HepG2 (cell line): Measurements from ENCODE around the gene SPSB2. TPM values are rescaled to one million over a fixed set of nuclear protein-coding genes. Genes with fewer than 3 reads are reported as not detected.
A peak's percentile ranks its signal among the peaks of the same experiment; 100 is the strongest.

Experiments
- ATRX ChIP-seq: sonication (generic); formaldehyde crosslinking; IDR thresholded peaks from 2 replicates; pipeline ENCODE4 v1.4.0; 2020; ENCODE audit warnings: missing genetic modification reagents, borderline replicate concordance
- EED ChIP-seq: sonication (generic); formaldehyde crosslinking; IDR thresholded peaks from 2 replicates; pipeline ENCODE4 v1.5.0; 2020; ENCODE audit warnings: mild to moderate bottlenecking, missing genetic modification reagents
- GATAD1 ChIP-seq: IDR thresholded peaks from 2 replicates; pipeline ENCODE4 v1.6.1; 2016; ENCODE audit warnings: missing genetic modification reagents, missing compliant biosample characterization
- ISL2 ChIP-seq: sonication (generic); formaldehyde crosslinking; IDR thresholded peaks from 2 replicates; pipeline ENCODE4 v1.5.0; 2020; ENCODE audit warnings: missing genetic modification reagents
- MAZ ChIP-seq, 2 experiments: sonication (generic) in 1 of 2; formaldehyde crosslinking in 1 of 2; IDR thresholded peaks; 2 replicates each; pipeline versions ENCODE4 v1.5.0 to v1.6.1; 2012 to 2020; ENCODE audit warnings: low read depth in 2 of 2, mild to moderate bottlenecking in 2 of 2, borderline replicate concordance in 1 of 2, improper control_type of control experiment in 1 of 2, low read length in 1 of 2, missing genetic modification reagents in 1 of 2, moderate library complexity in 1 of 2
- MZF1 ChIP-seq: sonication (generic); formaldehyde crosslinking; IDR thresholded peaks from 2 replicates; pipeline ENCODE4 v1.8.1; 2023; ENCODE audit warnings: mild to moderate bottlenecking, missing genetic modification reagents, borderline replicate concordance
- NR2F6 ChIP-seq, 2 experiments: IDR thresholded peaks; 2 replicates each; pipeline ENCODE4 v1.6.1; 2016; ENCODE audit warnings: antibody characterized with exemption in 1 of 2, mild to moderate bottlenecking in 1 of 2
- PITX1 ChIP-seq: sonication (generic); formaldehyde crosslinking; IDR thresholded peaks from 2 replicates; pipeline ENCODE4 v1.5.1; 2020; ENCODE audit warnings: mild to moderate bottlenecking, missing genetic modification reagents
- RBAK ChIP-seq: sonication (generic); formaldehyde crosslinking; IDR thresholded peaks from 2 replicates; pipeline ENCODE4 v1.5.1; 2020; ENCODE audit warnings: mild to moderate bottlenecking, missing genetic modification reagents
- SP1 ChIP-seq, 2 experiments: fragments of 450-650 bp in 1 of 2; sonication (generic) in 1 of 2; formaldehyde crosslinking in 1 of 2; IDR thresholded peaks; 2 replicates each; pipeline versions ENCODE4 v1.4.0 to v1.6.1; 2016 to 2020; ENCODE audit warnings: missing genetic modification reagents in 1 of 2
- SRSF1 ChIP-seq: fragments of 200-400 bp; formaldehyde crosslinking; optimal IDR thresholded peaks from 2 replicates; pipeline ENCODE3; 2017; ENCODE audit warnings: mild to moderate bottlenecking, low read depth, low read length, moderate library complexity
- TRIM24 ChIP-seq: sonication (generic); formaldehyde crosslinking; IDR thresholded peaks from 2 replicates; pipeline ENCODE4 v1.8.0; 2022; ENCODE audit warnings: mild to moderate bottlenecking, missing genetic modification reagents
- ZFP37 ChIP-seq: sonication (generic); formaldehyde crosslinking; IDR thresholded peaks from 2 replicates; pipeline ENCODE4 v1.4.0; 2020; ENCODE audit warnings: missing genetic modification reagents, borderline replicate concordance
- ZNF557 ChIP-seq: sonication (generic); formaldehyde crosslinking; IDR thresholded peaks from 2 replicates; pipeline ENCODE4 v1.4.0; 2020; ENCODE audit warnings: missing genetic modification reagents
- ZNF564 ChIP-seq: sonication (generic); formaldehyde crosslinking; IDR thresholded peaks from 2 replicates; pipeline ENCODE4 v1.8.1; 2023; ENCODE audit warnings: mild to moderate bottlenecking, missing genetic modification reagents
- ZNF619 ChIP-seq: sonication (generic); formaldehyde crosslinking; IDR thresholded peaks from 2 replicates; pipeline ENCODE4 v1.4.0; 2020; ENCODE audit warnings: mild to moderate bottlenecking, missing genetic modification reagents
- polyA plus RNA-seq, 8 experiments: library from polyadenylated mRNA; depleted of rRNA in 3 of 8; stranded (reverse) in 7 of 8; unstranded in 1 of 8; fragments of >200 nt; fragmentation: Illumina TruSeq in 4 of 8; extraction: Trizol in 4 of 8; gene quantifications; 2 replicates each; pipeline versions ENCODE4 v1.2.1 to v1.2.3, GENCODE V29; 2011 to 2016; ENCODE audit warnings: low read depth in 4 of 8, missing spikeins in 1 of 8, mixed read lengths in 1 of 8; ENCODE audit not compliant: insufficient read depth in 1 of 8
- total RNA-seq, 5 experiments: library from RNA; depleted of rRNA; stranded (reverse); fragments of >200 nt; fragmentation: Illumina TruSeq; extraction: Trizol; gene quantifications; 2 replicates each; pipeline ENCODE4 v1.2.3, GENCODE V29; 2016; ENCODE audit warnings: low read depth in 1 of 5
- TF ChIP-seq, protein P1 (sequence below): sonication (generic); formaldehyde crosslinking; IDR thresholded peaks from 2 replicates; pipeline ENCODE4 v1.4.0; 2020; ENCODE audit warnings: missing genetic modification reagents
- TF ChIP-seq, protein P2 (sequence below): sonication (generic); formaldehyde crosslinking; conservative IDR thresholded peaks from 2 replicates; pipeline ENCODE4 v1.4.0; 2020; ENCODE audit warnings: missing genetic modification reagents
- TF ChIP-seq, protein P3 (sequence below): sonication (generic); formaldehyde crosslinking; IDR thresholded peaks from 2 replicates; pipeline ENCODE4 v1.5.0; 2020; ENCODE audit warnings: mild to moderate bottlenecking, missing genetic modification reagents
- TF ChIP-seq, protein P4 (sequence below): sonication (generic); formaldehyde crosslinking; conservative IDR thresholded peaks from 2 replicates; pipeline ENCODE4 v1.4.0; 2020; ENCODE audit warnings: mild to moderate bottlenecking, missing genetic modification reagents, moderate library complexity

The SPSB2 gene
- total and polyA plus RNA-seq, 2 of the 13 experiments (the other 11 are each of a cell fraction or from before 2014, with no cell fraction given), result 2.0 to 6.2 TPM

DNA sequence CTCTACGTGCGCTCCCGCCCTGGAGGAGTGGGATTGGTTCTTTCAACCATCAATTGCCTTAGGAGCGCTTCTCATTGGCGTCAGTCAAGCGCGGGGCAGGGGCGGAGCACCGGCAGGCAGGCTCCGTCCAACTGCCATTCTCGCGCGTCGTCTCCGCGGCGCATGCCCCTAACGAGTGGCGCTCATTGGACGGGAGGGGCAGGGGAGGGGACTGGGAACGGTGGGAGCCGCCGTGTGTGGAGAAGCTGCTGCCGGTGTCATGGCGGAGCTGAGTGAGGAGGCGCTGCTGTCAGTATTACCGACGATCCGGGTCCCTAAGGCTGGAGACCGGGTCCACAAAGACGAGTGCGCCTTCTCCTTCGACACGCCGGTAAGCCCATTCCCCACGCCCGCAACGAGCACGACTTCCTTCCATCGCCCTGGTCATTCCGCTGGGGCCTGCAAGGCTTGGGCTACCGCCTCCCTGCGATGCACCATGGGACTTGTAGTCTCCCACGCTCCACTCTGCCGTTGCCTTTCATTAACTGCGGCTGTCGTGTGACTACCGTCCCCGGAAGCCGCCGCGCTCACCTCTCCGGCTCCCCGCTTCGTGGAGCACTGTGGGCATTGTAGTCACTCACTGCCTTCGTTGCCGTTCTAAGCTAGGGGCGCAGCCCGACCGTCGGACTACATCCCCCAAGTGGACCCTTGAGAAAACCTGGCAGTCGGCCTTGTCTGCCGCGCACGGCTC, 21.0 kb downstream of the SPSB2 start, which contains the start of gene USP5 (continued):
- TF ChIP-seq SRSF1 (peak; percentile 81), RBAK (CRISPR knock-in tag) (no peak), EED (CRISPR knock-in tag) (peak; percentile 81; the same call in 1 of the 2 replicates), ISL2 (CRISPR knock-in tag) (peak; percentile 16), ZNF619 (CRISPR knock-in tag) (peak; percentile 77), ZFP37 (CRISPR knock-in tag) (no peak), ZNF557 (CRISPR knock-in tag) (no peak), TRIM24 (CRISPR knock-in tag) (no peak), MZF1 (CRISPR knock-in tag) (0 out of 2 replicates have a peak, but pooled peaks have one; percentile 17), NR2F6 (IDR thresholded peaks at IDR 0.05) (no peak), NR2F6 (CRISPR knock-in tag; IDR thresholded peaks at IDR 0.05) (no peak), GATAD1 (peak; percentile 90), PITX1 (peak; percentile 66), ATRX (no peak), MAZ (IDR thresholded peaks at IDR 0.05; ENCODE audit: borderline replicate concordance, low read depth, low read length) (peak; percentile 79; the same call in 1 of the 2 replicates), MAZ (CRISPR knock-in tag; IDR thresholded peaks at IDR 0.05; ENCODE audit: low read depth) (peak; percentile 92), ZNF564 (CRISPR knock-in tag) (no peak), SP1 (IDR thresholded peaks at IDR 0.05) (no peak), SP1 (CRISPR knock-in tag; IDR thresholded peaks at IDR 0.05) (peak; percentile 64)
- TF ChIP-seq, protein P1, sequence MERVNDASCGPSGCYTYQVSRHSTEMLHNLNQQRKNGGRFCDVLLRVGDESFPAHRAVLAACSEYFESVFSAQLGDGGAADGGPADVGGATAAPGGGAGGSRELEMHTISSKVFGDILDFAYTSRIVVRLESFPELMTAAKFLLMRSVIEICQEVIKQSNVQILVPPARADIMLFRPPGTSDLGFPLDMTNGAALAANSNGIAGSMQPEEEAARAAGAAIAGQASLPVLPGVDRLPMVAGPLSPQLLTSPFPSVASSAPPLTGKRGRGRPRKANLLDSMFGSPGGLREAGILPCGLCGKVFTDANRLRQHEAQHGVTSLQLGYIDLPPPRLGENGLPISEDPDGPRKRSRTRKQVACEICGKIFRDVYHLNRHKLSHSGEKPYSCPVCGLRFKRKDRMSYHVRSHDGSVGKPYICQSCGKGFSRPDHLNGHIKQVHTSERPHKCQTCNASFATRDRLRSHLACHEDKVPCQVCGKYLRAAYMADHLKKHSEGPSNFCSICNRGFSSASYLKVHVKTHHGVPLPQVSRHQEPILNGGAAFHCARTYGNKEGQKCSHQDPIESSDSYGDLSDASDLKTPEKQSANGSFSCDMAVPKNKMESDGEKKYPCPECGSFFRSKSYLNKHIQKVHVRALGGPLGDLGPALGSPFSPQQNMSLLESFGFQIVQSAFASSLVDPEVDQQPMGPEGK (CRISPR knock-in tag), result no peak; the same call in 1 of the 2 replicates
- TF ChIP-seq, protein P2, sequence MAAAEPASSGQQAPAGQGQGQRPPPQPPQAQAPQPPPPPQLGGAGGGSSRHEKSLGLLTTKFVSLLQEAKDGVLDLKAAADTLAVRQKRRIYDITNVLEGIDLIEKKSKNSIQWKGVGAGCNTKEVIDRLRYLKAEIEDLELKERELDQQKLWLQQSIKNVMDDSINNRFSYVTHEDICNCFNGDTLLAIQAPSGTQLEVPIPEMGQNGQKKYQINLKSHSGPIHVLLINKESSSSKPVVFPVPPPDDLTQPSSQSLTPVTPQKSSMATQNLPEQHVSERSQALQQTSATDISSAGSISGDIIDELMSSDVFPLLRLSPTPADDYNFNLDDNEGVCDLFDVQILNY, result peak; percentile 9; the same call in 1 of the 2 replicates
- TF ChIP-seq, protein P3, sequence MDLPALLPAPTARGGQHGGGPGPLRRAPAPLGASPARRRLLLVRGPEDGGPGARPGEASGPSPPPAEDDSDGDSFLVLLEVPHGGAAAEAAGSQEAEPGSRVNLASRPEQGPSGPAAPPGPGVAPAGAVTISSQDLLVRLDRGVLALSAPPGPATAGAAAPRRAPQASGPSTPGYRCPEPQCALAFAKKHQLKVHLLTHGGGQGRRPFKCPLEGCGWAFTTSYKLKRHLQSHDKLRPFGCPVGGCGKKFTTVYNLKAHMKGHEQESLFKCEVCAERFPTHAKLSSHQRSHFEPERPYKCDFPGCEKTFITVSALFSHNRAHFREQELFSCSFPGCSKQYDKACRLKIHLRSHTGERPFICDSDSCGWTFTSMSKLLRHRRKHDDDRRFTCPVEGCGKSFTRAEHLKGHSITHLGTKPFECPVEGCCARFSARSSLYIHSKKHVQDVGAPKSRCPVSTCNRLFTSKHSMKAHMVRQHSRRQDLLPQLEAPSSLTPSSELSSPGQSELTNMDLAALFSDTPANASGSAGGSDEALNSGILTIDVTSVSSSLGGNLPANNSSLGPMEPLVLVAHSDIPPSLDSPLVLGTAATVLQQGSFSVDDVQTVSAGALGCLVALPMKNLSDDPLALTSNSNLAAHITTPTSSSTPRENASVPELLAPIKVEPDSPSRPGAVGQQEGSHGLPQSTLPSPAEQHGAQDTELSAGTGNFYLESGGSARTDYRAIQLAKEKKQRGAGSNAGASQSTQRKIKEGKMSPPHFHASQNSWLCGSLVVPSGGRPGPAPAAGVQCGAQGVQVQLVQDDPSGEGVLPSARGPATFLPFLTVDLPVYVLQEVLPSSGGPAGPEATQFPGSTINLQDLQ (CRISPR knock-in tag), result no peak
- TF ChIP-seq, protein P4, sequence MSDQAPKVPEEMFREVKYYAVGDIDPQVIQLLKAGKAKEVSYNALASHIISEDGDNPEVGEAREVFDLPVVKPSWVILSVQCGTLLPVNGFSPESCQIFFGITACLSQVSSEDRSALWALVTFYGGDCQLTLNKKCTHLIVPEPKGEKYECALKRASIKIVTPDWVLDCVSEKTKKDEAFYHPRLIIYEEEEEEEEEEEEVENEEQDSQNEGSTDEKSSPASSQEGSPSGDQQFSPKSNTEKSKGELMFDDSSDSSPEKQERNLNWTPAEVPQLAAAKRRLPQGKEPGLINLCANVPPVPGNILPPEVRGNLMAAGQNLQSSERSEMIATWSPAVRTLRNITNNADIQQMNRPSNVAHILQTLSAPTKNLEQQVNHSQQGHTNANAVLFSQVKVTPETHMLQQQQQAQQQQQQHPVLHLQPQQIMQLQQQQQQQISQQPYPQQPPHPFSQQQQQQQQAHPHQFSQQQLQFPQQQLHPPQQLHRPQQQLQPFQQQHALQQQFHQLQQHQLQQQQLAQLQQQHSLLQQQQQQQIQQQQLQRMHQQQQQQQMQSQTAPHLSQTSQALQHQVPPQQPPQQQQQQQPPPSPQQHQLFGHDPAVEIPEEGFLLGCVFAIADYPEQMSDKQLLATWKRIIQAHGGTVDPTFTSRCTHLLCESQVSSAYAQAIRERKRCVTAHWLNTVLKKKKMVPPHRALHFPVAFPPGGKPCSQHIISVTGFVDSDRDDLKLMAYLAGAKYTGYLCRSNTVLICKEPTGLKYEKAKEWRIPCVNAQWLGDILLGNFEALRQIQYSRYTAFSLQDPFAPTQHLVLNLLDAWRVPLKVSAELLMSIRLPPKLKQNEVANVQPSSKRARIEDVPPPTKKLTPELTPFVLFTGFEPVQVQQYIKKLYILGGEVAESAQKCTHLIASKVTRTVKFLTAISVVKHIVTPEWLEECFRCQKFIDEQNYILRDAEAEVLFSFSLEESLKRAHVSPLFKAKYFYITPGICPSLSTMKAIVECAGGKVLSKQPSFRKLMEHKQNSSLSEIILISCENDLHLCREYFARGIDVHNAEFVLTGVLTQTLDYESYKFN (CRISPR knock-in tag), result peak; percentile 13; the same call in 1 of the 2 replicates
